K562 (cell line): ENCODE measurements around the gene AREL1. TPM values are rescaled to one million over a fixed set of nuclear protein-coding genes. Genes with fewer than 3 reads are reported as not detected.
A peak's percentile ranks its signal among the peaks of the same experiment; 100 is the strongest.

Experiments used
- ATAC-seq: fragments of 200-7000 bp; cut with Tn5 transposase; 3 replicates; pipeline ENCODE4 v1.9.1; 2020; ENCODE audit warnings: moderate library complexity
- BruUV-seq: library from RNA; stranded (reverse); fragments of 400-500 nt; replicated peaks from 2 replicates; lab custom pipeline; 2021; lab: Mats Ljungman, UMichigan
- CTCF ChIA-PET: fragments of 300-600 bp; formaldehyde crosslinking; extraction: SDS; loops from one replicate; lab custom pipeline; 2021; ENCODE audit warnings: low intra/inter-chr PET ratio; lab: Yijun Ruan, JAX
- POLR2A ChIA-PET: fragments of 300-600, 350-650 bp; sonication (Branson Sonifier 250); formaldehyde crosslinking; extraction: SDS; loops from one replicate; lab custom pipeline; 2021; ENCODE audit warnings: antibody characterized with exemption, inconsistent platforms; lab: Yijun Ruan, JAX
- DNase-seq, 4 experiments: peaks; one replicate each; pipeline versions ENCODE4 v3.0.0 to v3.0.0-alpha.2; 2011 to 2018; ENCODE audit warnings: low spot score in 3 of 4, mixed read lengths in 3 of 4; ENCODE audit errors: extremely low read depth in 1 of 4
- FAIRE-seq: peaks from 2 replicates; lab custom pipeline; 2011; peaks lifted over from hg19 to GRCh38; lab: Jason Lieb, UNC
- H2AFZ ChIP-seq: 2 replicates; pipeline ENCODE4 v1.6.0; 2011; ENCODE audit warnings: low read depth, low read length, control low read depth, inconsistent platforms
- H3K27ac ChIP-seq: fragments of 200-600 bp; 3 replicates; pipeline ENCODE4 v1.8.0; 2011; ENCODE audit warnings: low read depth, mild to moderate bottlenecking, control low read depth, inconsistent platforms, low read length, moderate library complexity, mixed read lengths; ENCODE audit errors: extremely low read depth
- H3K27me3 ChIP-seq, 2 experiments: fragments of 300-600 bp in 1 of 2; 2 replicates in 1 of 2; 3 replicates in 1 of 2; pipeline versions ENCODE4 v1.6.0 to v1.8.0; 2011; ENCODE audit warnings: inconsistent platforms in 2 of 2, low read length in 2 of 2, mild to moderate bottlenecking in 1 of 2, mixed read lengths in 1 of 2, moderate library complexity in 1 of 2; ENCODE audit not compliant: control insufficient read depth in 2 of 2, insufficient read depth in 2 of 2
- H3K36me3 ChIP-seq: fragments of 300-600 bp; 3 replicates; pipeline ENCODE4 v1.8.0; 2011; ENCODE audit warnings: mild to moderate bottlenecking, low read length, inconsistent platforms; ENCODE audit not compliant: control insufficient read depth, insufficient read depth
- H3K4me1 ChIP-seq, 2 experiments: fragments of 200-600 bp in 1 of 2; replicated peaks in 1 of 2; 2 replicates in 1 of 2; 3 replicates in 1 of 2; pipeline versions ENCODE4 v1.5.1 to v1.8.0; 2011; ENCODE audit warnings: inconsistent platforms in 2 of 2, low read length in 2 of 2, mild to moderate bottlenecking in 1 of 2, mixed read lengths in 1 of 2, moderate library complexity in 1 of 2; ENCODE audit not compliant: control insufficient read depth in 2 of 2, insufficient read depth in 2 of 2
- H3K4me2 ChIP-seq: 2 replicates; pipeline ENCODE4 v1.6.1; 2011; ENCODE audit warnings: low read length, control low read depth, inconsistent platforms, mixed read lengths; ENCODE audit not compliant: insufficient read depth
- H3K4me3 ChIP-seq: fragments of 200-600 bp; sonication (generic), shearing (Covaris generic); 2 replicates; pipeline ENCODE4 v1.5.1; 2016; ENCODE audit warnings: control low read depth, inconsistent platforms
- H3K79me2 ChIP-seq: fragments of 200-600 bp; 3 replicates; pipeline ENCODE4 v1.8.0; 2011; ENCODE audit warnings: low read length, inconsistent platforms; ENCODE audit not compliant: control insufficient read depth, insufficient read depth
- H3K9ac ChIP-seq, 2 experiments: 2 replicates each; pipeline versions ENCODE4 v1.6.0 to v1.6.1; 2011; ENCODE audit warnings: low read depth in 2 of 2, low read length in 2 of 2, control low read depth in 1 of 2, inconsistent platforms in 1 of 2, mild to moderate bottlenecking in 1 of 2, mixed read lengths in 1 of 2; ENCODE audit not compliant: insufficient read depth in 1 of 2
- H3K9me1 ChIP-seq: one replicate; pipeline ENCODE4 v1.6.0; 2011; ENCODE audit warnings: inconsistent platforms, mild to moderate bottlenecking, low read length, moderate library complexity; ENCODE audit not compliant: control insufficient read depth, insufficient read depth
- H3K9me3 ChIP-seq: replicated peaks from 2 replicates; pipeline ENCODE4 v1.5.1; 2011; ENCODE audit warnings: low read depth, low read length, inconsistent platforms; ENCODE audit not compliant: control insufficient read depth, insufficient read depth
- H4K20me1 ChIP-seq: replicated peaks from 2 replicates; pipeline ENCODE4 v1.6.1; 2011; ENCODE audit warnings: low read length, inconsistent platforms, mixed read lengths; ENCODE audit not compliant: control insufficient read depth, insufficient read depth
- E2F8 ChIP-seq: fragments of 450-650 bp; IDR thresholded peaks from 2 replicates; pipeline ENCODE4 v1.7.1; 2018; ENCODE audit warnings: mild to moderate bottlenecking, low read depth; ENCODE audit not compliant: partially characterized antibody
- ETV5 ChIP-seq: sonication (generic); formaldehyde crosslinking; IDR thresholded peaks from 2 replicates; pipeline ENCODE4 v1.4.0; 2020; ENCODE audit warnings: low read depth, mild to moderate bottlenecking, missing genetic modification reagents
- MBD1 ChIP-seq: fragments of 250-450 bp; sonication (Bioruptor Pico); IDR thresholded peaks from 2 replicates; pipeline ENCODE4 v1.8.0; 2022; ENCODE audit warnings: inconsistent platforms
- NBN ChIP-seq: fragments of 450-650 bp; IDR thresholded peaks from 2 replicates; pipeline ENCODE4 v1.6.1; 2016; ENCODE audit warnings: low read depth, mild to moderate bottlenecking
- SMAD3 ChIP-seq: fragments of 450-650 bp; formaldehyde crosslinking; conservative IDR thresholded peaks from 2 replicates; pipeline ENCODE4 v1.4.0; 2020; ENCODE audit warnings: mild to moderate bottlenecking
- WGBS: fragments of 100-300 bp; shearing (Covaris generic); methylation state at CpG from one replicate; pipeline ENCODE4 v1.1.6; 2016; ENCODE audit warnings: low coverage, mixed read lengths; ENCODE audit not compliant: insufficient coverage; ENCODE audit errors: missing lambda C conversion rate; 5-methylcytosine and 5-hydroxymethylcytosine counted together
- in situ Hi-C: fragments of 300-500 bp; cut with MboI; formaldehyde crosslinking; loops from 4 replicates; pipeline ENCODE4 v1.15.0; 2018; ENCODE audit warnings: inconsistent platforms, mixed read lengths
- intact Hi-C: fragments of 100-400 bp; cut with micrococcal nuclease; formaldehyde crosslinking; loops from 2 replicates; pipeline ENCODE4 v1.14.2; 2022
- polyA plus RNA-seq, 8 experiments: library from polyadenylated mRNA; depleted of rRNA in 4 of 8; stranded (reverse) in 5 of 8; unstranded in 3 of 8; fragments of >200 nt; fragmentation: Nextera tagmentation in 2 of 8; fragmentation: Illumina TruSeq in 1 of 8; extraction: Ambion mirVana in 2 of 8; extraction: Trizol in 1 of 8; gene quantifications; 2 replicates each; pipeline versions ENCODE4 v1.2.1 to v1.2.3, GENCODE V29; 2011 to 2014; ENCODE audit warnings: inconsistent platforms in 1 of 8, missing spikeins in 1 of 8
- total RNA-seq, 7 experiments: library from RNA; depleted of rRNA in 6 of 7; stranded (reverse); fragments of >200 nt in 6 of 7; fragmentation: Illumina TruSeq in 2 of 7; extraction: Trizol in 2 of 7; gene quantifications; 2 replicates each; pipeline versions ENCODE4 v1.2.1 to v1.2.3, GENCODE V29; 2011 to 2021; ENCODE audit warnings: low replicate concordance in 1 of 7

The AREL1 gene
- total and polyA plus RNA-seq, 9 of the 15 experiments (the other 6 are each of a cell fraction or from before 2014, with no cell fraction given) = 6.0 to 24.8 (median 16.6) TPM

- no TSS peak for BruUV-seq
- Histone ChIP-seq H3K4me1 (peaks cover 0 to 8% of the 10 kb centered on the region in 2 experiments; a peak in 2 of 5 replicates), H3K27ac (no peak overlapping the region), H3K9me3 (no peaks in the 10 kb centered on the region), H3K4me3 (peak overlapping the region; percentile 15; the same call in 1 of the 2 replicates), H3K4me2 (peak overlapping the region; percentile 49), H3K79me2 (peaks cover 73% of the 10 kb centered on the region), H3K27me3 (no peaks in the 10 kb centered on the region), H3K36me3 (peaks cover 20% of the 10 kb centered on the region; the same call in 2 of the 3 replicates), H3K9me1 (no peaks in the 10 kb centered on the region), H3K9ac (peak overlapping the region in 1 of 2 experiments; percentile 34; a peak in 1 of 4 replicates), H2AFZ (no peak overlapping the region), H4K20me1 (no peaks in the 10 kb centered on the region)
- FAIRE-seq (no peak), ATAC-seq (no peak), DNase-seq (no peak)
- in situ Hi-C loops (loop anchor here (10.0 kb wide), 1 partner anchor 1187 kb away; no protein-coding TSS in a partner anchor), intact Hi-C loops (loop anchor here (5.0 kb wide), 1 partner anchor 51 kb away; the partner anchor contains the start of gene YLPM1)
- TF ChIP-seq MBD1 (CRISPR knock-in tag) (no peak), NBN (no peak), E2F8 (no peak), ETV5 (CRISPR knock-in tag) (no peak), SMAD3 (no peak)
- ChIA-PET CTCF (no interaction called here), POLR2A (interaction anchor here (0.7 kb wide), 1 partner anchor 16 kb away, joined by 3 read pairs; no protein-coding TSS in a partner anchor)
- WGBS = 8% methylated on average over 4 of the region's 5 CpGs
Measured at GRCh38 chr14:74711651-74712050, 1.2 kb downstream of the AREL1 start.
